ENCODE data around the gene AATK.
A peak's percentile ranks its signal among the peaks of the same experiment; 100 is the strongest.

The AATK gene

GRCh38 chr17:81166033-81166492, at the start of gene AATK:
AATK (minus strand) TSS chr17:81166221; CDS start chr17:81165992, 229 bp downstream.
- DNase-seq, result no peak

- DNase-seq, result no peak
Observed at GRCh38 chr17:81213978-81214377, 48.0 kb upstream of the AATK start.

- no peak for DNase-seq
Observed at GRCh38 chr17:81212365-81212764, 46.3 kb upstream of the AATK start.

GRCh38 chr17:81210868-81211267, 44.8 kb upstream of the AATK start:
- DNase-seq, result no peak

GRCh38 chr17:81210466-81210865, 44.4 kb upstream of the AATK start:
- DNase-seq, result no peak

GRCh38 chr17:81209141-81209540, 43.1 kb upstream of the AATK start:
- no peak for DNase-seq

GRCh38 chr17:81208651-81209050, 42.6 kb upstream of the AATK start:
- no peak for DNase-seq

GRCh38 chr17:81207610-81208581, 41.9 kb upstream of the AATK start:
- no peak for DNase-seq

- no peak for DNase-seq
Observed at GRCh38 chr17:81206657-81207056, 40.6 kb upstream of the AATK start.

- DNase-seq, result no peak
Observed at GRCh38 chr17:81206166-81206565, 40.1 kb upstream of the AATK start.

- no peak for DNase-seq
Observed at GRCh38 chr17:81204578-81204977, 38.6 kb upstream of the AATK start.

- DNase-seq, result no peak
Observed at GRCh38 chr17:81203136-81203535, 37.1 kb upstream of the AATK start.

GRCh38 chr17:81202318-81202717, 36.3 kb upstream of the AATK start:
- DNase-seq, result no peak

- peak; percentile 66 to 78 for DNase-seq
Observed at GRCh38 chr17:81200695-81201580, 34.9 kb upstream of the AATK start.

GRCh38 chr17:81200201-81200600, 34.2 kb upstream of the AATK start:
- DNase-seq, result no peak

- no peak for DNase-seq
Observed at GRCh38 chr17:81199482-81199830, 33.4 kb upstream of the AATK start.

- DNase-seq, result no peak
Observed at GRCh38 chr17:81198826-81199481, 32.9 kb upstream of the AATK start.

GRCh38 chr17:81197831-81198490, 31.9 kb upstream of the AATK start:
- no peak for DNase-seq

- no peak for DNase-seq
Observed at GRCh38 chr17:81197409-81197795, 31.4 kb upstream of the AATK start.

GRCh38 chr17:81196505-81197408, 30.7 kb upstream of the AATK start:
- DNase-seq, result no peak

- DNase-seq, result no peak
Observed at GRCh38 chr17:81195941-81196495, 30.0 kb upstream of the AATK start.

Measured in AML-193 (cell line).